Measurements from ENCODE around the gene PATL2.
"Not testable (repeated sequence)": the region's sequence is repeated elsewhere in the genome, so short reads cannot be mapped to it uniquely, and the experiment has no call there.

PATL2 gene

DNA sequence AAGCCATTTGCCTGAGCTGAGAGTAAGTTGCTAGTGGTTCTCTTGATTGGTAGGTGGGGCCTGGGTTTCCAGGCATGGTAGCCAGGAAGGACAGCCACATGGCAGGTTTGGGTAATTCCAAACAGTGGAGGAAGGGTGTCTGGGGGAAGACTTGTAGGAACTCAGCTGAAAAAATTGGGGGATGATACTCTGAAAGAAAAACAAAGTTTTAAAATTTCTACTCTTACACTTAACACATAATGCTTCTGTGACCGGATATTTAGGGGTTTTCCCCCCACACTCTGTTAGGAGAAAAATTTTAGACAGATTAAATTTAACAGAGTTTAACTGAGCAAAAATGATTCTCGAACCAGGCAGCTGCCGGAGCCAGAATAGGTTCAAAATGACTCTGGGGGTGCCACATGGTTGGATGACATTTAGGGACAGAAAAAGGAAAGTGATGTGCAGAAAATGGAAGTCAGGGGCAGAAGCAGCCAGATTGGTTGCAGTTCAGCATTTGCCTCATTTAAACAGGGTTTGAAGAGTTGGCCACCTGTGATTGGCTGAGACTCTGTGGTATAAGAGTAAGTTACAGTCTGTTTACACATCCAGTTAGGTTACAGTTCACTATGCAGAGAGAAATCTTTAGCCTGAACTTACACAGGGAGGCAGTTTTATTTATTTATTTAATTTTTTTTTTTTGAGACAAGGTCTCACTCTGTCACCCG is 8.3 kb upstream of the PATL2 start:
- DNase-seq: peak; percentile 45

DNA sequence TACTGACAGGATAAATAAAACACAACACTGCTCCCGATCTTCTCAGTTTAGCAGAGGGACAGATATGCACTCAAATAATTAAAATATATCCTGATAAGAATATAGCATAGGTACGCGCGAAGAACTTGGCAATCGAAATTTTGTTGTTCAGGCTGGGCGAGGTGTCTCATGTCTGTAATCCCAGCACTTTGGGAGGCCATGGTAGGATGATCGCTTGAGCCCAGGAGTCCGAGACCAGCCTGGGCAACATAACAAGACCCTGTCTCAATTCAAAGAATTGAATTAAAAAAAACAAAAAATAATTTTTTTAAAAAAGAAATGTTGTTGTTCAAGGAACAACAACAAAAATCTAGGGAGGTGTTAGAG is 7.8 kb upstream of the PATL2 start:
- no peak for DNase-seq

DNA sequence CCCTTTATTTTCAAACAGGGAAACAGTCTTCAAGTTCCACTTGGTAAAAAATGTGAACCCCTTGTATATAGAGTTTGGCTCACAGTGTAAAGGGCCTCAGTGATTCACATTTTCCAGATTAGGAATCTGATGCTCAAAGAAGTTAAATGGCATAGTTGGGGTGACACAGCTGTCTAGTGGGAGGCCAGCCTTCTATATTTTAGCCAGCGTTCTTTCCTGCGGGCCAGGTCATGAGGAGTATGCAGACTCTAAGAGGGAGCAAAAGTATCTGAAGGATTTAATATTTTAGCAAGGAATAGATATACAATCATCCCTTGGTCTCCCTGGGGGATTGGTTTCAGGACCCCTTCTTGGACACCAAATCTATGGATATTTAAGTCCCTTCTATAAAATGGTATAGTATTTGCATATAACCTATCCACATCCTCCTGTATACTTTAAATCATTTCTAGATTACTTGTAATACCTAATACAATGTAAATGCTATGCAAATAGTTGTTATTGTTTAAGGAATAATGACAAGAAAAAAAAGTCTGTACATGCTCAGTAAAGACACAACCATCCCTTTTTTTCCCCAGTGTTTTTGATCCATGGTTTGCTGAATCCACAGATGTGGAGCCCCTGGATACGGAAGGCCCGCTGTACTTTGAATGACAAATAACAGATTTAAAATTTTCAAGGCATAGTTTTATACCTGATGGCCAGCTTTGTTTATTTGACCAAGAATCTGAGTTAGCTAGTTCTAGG is 7.2 kb upstream of the PATL2 start:
- DNase-seq: no peak

DNA sequence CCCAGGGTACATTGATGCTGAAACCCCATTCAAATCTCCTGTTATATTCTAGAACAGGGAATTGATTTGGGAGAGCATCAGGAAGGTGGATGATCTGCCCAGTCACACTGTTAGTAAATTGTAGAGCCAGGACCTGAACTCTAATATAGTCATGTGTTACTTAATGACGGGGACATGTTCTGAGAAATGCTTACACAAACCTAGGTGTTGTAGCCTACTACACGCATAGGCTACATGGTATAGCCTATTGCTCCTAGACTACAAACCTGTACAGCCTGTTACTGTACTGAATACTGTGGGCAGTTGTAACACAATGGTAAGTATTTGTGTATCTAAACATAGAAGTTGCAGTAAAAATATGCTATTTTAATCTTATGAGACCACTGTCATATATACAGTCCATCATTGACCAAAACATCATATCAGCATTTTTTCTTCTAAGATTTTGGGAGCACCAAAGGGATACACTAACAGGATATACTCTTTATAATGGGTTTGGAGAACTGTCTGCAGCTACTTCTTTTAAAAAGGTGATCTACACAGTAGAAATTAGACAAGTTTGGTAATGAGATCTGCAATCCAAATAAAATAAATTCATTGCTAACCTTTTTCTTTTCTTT is 6.0 kb upstream of the PATL2 start:
- DNase-seq: no peak

- no peak for DNase-seq
Measured at GRCh38 chr15:44715797-44716334, 4.7 kb upstream of the PATL2 start.

DNA sequence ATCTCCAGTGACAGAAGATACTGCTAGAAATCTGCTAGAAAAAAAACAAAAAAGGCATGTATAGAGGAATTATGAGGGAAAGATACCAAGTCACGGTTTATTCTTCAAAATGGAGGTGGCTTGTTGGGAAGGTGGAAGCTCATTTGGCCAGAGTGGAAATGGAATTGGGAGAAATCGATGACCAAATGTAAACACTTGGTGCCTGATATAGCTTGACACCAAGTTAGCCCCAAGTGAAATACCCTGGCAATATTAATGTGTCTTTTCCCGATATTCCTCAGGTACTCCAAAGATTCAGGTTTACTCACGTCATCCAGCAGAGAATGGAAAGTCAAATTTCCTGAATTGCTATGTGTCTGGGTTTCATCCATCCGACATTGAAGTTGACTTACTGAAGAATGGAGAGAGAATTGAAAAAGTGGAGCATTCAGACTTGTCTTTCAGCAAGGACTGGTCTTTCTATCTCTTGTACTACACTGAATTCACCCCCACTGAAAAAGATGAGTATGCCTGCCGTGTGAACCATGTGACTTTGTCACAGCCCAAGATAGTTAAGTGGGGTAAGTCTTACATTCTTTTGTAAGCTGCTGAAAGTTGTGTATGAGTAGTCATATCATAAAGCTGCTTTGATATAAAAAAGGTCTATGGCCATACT is 4.1 kb upstream of the PATL2 start:
- no peak for DNase-seq

DNA sequence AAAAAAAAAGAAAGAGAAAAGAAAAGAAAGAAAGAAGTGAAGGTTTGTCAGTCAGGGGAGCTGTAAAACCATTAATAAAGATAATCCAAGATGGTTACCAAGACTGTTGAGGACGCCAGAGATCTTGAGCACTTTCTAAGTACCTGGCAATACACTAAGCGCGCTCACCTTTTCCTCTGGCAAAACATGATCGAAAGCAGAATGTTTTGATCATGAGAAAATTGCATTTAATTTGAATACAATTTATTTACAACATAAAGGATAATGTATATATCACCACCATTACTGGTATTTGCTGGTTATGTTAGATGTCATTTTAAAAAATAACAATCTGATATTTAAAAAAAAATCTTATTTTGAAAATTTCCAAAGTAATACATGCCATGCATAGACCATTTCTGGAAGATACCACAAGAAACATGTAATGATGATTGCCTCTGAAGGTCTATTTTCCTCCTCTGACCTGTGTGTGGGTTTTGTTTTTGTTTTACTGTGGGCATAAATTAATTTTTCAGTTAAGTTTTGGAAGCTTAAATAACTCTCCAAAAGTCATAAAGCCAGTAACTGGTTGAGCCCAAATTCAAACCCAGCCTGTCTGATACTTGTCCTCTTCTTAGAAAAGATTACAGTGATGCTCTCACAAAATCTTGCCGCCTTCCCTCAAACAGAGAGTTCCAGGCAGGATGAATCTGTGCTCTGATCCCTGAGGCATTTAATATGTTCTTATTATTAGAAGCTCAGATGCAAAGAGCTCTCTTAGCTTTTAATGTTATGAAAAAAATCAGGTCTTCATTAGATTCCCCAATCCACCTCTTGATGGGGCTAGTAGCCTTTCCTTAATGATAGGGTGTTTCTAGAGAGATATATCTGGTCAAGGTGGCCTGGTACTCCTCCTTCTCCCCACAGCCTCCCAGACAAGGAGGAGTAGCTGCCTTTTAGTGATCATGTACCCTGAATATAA is 2.2 kb upstream of the PATL2 start:
- peak; percentile 79 for DNase-seq

GRCh38 chr15:44712346-44713005 is 1.4 kb upstream of the PATL2 start:
- peak; percentile 96 for DNase-seq

DNA sequence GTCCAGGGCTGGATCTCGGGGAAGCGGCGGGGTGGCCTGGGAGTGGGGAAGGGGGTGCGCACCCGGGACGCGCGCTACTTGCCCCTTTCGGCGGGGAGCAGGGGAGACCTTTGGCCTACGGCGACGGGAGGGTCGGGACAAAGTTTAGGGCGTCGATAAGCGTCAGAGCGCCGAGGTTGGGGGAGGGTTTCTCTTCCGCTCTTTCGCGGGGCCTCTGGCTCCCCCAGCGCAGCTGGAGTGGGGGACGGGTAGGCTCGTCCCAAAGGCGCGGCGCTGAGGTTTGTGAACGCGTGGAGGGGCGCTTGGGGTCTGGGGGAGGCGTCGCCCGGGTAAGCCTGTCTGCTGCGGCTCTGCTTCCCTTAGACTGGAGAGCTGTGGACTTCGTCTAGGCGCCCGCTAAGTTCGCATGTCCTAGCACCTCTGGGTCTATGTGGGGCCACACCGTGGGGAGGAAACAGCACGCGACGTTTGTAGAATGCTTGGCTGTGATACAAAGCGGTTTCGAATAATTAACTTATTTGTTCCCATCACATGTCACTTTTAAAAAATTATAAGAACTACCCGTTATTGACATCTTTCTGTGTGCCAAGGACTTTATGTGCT is 721 bp upstream of the PATL2 start:
- DNase-seq: peak; percentile 82

GRCh38 chr15:44710236-44711095 is 657 bp downstream of the PATL2 start:
- DNase-seq: peak; percentile 87

DNA sequence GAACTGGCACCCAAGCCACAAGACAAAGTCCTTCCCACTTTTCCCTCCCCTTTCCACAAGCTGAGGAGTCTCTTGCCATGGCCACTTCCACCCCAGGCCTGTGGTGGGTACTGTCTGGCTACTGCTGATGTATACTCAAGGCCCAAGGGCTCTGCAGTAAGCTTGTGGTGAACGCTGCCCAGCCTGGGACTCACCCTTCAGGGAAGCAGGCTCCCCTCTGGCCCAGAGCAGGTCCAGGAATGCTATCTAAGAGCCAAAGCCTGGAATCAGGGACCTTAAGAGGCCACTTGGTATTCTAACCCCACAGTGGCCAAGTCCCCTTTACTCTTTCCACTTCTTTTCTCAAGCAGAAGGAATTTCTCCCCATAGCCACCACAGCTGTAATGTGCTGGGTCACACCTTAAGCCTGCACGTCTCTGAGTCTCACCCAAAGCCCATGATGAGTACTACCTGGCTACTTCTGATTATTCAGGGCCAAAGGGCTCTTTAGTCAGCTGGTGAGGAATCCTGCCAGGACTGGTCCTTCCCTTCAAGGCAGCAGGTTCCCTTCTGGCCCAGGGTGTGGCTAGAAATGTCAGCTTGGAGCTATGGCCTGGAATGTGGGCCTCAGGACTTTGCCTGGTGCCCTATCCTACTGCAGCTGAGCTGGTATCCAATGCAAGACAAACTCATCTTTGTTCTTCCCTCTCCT is 4.0 kb downstream of the PATL2 start:
- no peak for DNase-seq

DNA sequence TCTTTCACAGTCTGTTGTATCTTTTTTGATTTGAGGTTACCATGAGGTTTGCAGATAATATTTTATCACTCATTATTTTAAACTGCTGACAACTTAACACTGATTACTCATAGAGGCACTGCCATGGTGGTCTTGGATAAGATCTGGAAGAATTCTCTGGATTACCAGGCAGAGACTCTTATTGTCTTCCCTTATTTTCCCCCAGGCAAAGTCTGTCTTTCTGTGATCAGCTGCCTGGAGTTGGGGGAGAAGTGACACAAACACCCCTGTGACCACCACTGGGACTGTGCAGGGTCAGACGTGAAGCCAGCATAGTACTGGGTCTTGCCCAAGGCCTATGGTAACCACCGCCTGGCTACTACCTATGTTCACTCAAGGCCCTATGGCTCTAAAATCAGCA is 4.7 kb downstream of the PATL2 start:
- peak; percentile 31 for DNase-seq

- no peak for DNase-seq
Measured at GRCh38 chr15:44705986-44706385, 5.1 kb downstream of the PATL2 start.

GRCh38 chr15:44700676-44701075 is 10.4 kb downstream of the PATL2 start:
- DNase-seq: not testable (repeated sequence)

- no peak for DNase-seq
Measured at GRCh38 chr15:44698641-44699040, 12.5 kb downstream of the PATL2 start.

DNA sequence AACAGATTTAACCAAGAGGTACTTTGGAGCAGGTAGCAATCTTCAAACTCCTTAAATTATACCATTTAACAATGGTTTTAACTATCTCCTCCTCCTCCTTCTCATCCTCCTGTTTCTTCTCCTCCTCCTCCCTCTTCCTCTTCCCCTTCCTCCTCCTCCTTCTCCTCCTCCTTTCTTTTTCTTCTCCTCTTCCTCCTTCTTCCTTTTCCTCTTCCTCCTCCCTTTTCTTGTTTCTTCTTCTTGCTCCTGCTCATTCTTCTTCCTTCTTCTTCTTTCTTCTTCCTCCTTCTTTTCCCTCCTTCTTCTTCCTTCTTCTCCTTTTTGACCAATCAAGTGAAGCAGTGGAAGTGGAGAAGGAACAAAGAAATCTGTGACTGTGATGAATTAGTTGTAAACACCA is 14.1 kb downstream of the PATL2 start:
- DNase-seq: no peak

DNA sequence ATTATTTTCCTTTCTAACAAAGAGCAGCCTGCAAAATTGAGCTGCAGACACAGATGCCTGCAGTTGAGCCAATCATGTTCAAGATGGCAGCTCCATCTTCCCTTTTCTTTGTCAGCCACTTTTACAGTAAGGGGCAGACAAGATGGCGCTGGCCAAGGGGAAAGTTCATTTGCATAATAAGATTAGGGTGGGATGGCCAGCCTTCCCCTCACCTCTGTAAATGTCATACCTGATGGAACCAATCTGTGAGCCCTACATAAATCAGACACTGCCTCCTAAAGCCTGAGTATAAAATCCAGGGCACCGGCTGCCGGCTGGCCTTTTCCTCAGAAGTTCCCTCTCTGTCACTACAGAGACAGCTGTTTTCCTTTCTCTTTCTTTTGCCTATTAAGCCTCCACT is 15.8 kb downstream of the PATL2 start:
- no peak for DNase-seq

DNA sequence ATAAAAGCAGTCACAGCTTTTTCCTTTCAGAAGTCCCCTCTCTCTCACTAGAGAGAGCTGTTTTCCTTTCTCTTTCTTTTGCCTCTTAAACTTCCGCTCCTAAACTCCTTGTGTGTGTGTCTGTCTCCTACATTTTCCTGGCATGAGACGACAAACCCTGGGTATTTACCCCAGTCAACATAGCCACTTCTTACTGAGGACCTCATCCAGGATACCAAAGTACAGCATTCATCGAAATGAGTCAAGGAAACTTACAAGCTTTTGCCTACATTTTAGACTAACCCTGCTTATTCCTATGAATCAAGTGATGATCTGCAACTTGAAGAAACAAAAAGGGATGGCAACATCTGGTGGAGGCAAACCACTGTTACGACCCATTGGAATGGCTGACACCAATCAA is 16.7 kb downstream of the PATL2 start:
- DNase-seq: no peak

GRCh38 chr15:44692659-44693058 is 18.5 kb downstream of the PATL2 start:
- DNase-seq: no peak

GRCh38 chr15:44690245-44690644 is 20.9 kb downstream of the PATL2 start:
- DNase-seq: not testable (repeated sequence)
